HCT116 (cell line): ENCODE results near the gene ENTHD1.

Experiments
- EZH2 ChIP-seq: fragments of 200-600 bp; sonication (generic); IDR thresholded peaks from 2 replicates; pipeline ENCODE4 v1.6.1; 2017; ENCODE audit warnings: antibody characterized with exemption, mixed run types
- POLR2A ChIP-seq: IDR thresholded peaks from 2 replicates; pipeline ENCODE4 v1.7.0; 2011; ENCODE audit warnings: borderline replicate concordance; ENCODE audit not compliant: insufficient read depth, insufficient read length; ENCODE audit errors: extremely low read depth
- POLR2AphosphoS5 ChIP-seq: IDR thresholded peaks from 2 replicates; pipeline ENCODE4 v1.6.1; 2011; ENCODE audit warnings: mild to moderate bottlenecking, low read depth, low read length, moderate library complexity
- YY1 ChIP-seq: IDR thresholded peaks from 2 replicates; pipeline ENCODE4 v1.6.1; 2011; ENCODE audit warnings: low read length, low read depth, moderate library complexity, mild to moderate bottlenecking; ENCODE audit not compliant: insufficient replicate concordance; ENCODE audit errors: extremely low read depth
- ZNF274 ChIP-seq: fragments of 200-500 bp; sonication (Bioruptor generic); IDR thresholded peaks from 2 replicates; pipeline ENCODE4 v1.6.1; 2014; ENCODE audit warnings: mild to moderate bottlenecking, low read depth, low read length, inconsistent platforms
- TF ChIP-seq, protein P1 (sequence below), 3 experiments: fragments of 200-600 bp in 1 of 3; sonication (generic) in 1 of 3; IDR thresholded peaks in 2 of 3; conservative IDR thresholded peaks in 1 of 3; 2 replicates each; pipeline ENCODE4 v1.5.1; 2012 to 2017; ENCODE audit warnings: low read depth in 2 of 3, low read length in 2 of 3, antibody characterized with exemption in 1 of 3, borderline replicate concordance in 1 of 3, control low read depth in 1 of 3, mild to moderate bottlenecking in 1 of 3, mixed read lengths in 1 of 3, mixed run types in 1 of 3, moderate library complexity in 1 of 3; ENCODE audit not compliant: insufficient read depth in 1 of 3

GRCh38 chr22:39707816-39708215, 185.7 kb downstream of the ENTHD1 start:
- TF ChIP-seq EZH2 (no peak), POLR2AphosphoS5 (no peak), YY1 (no peak), ZNF274 (no peak), POLR2A (no peak)
- TF ChIP-seq, protein P1, sequence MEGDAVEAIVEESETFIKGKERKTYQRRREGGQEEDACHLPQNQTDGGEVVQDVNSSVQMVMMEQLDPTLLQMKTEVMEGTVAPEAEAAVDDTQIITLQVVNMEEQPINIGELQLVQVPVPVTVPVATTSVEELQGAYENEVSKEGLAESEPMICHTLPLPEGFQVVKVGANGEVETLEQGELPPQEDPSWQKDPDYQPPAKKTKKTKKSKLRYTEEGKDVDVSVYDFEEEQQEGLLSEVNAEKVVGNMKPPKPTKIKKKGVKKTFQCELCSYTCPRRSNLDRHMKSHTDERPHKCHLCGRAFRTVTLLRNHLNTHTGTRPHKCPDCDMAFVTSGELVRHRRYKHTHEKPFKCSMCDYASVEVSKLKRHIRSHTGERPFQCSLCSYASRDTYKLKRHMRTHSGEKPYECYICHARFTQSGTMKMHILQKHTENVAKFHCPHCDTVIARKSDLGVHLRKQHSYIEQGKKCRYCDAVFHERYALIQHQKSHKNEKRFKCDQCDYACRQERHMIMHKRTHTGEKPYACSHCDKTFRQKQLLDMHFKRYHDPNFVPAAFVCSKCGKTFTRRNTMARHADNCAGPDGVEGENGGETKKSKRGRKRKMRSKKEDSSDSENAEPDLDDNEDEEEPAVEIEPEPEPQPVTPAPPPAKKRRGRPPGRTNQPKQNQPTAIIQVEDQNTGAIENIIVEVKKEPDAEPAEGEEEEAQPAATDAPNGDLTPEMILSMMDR (IDR thresholded peaks at IDR 0.05 in 2 of 3, conservative IDR thresholded peaks at IDR 0.05 in 1 of 3; ENCODE audit: borderline replicate concordance in 1 of 3, insufficient read depth in 1 of 3, low read depth in 2 of 3, low read length in 2 of 3), result no peak
